Measurements from ENCODE around the gene RAP1GAP.
"Not testable (repeated sequence)": the region's sequence is repeated elsewhere in the genome, so short reads cannot be mapped to it uniquely, and the experiment has no call there.

Gene RAP1GAP

DNA sequence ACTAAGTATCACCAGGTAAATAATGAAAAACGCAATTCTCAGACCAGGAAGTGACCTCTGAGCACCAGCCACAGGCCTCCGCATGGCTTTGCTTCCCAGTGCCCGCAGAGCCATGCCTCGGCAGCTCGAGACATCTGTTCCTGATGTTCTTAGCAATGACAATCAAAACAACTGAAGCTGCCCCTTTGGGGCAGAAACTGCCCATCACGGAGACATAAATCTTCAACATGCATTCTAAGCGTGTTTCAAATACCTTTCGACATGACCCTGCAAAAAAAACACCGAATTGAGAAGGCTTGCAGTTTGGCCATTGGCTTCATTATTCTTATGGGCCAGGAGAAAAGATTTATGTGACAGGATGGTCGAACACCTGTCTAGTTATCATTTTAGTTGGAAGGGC, 5.8 kb upstream of the RAP1GAP start:
- DNase-seq, result no peak

DNA sequence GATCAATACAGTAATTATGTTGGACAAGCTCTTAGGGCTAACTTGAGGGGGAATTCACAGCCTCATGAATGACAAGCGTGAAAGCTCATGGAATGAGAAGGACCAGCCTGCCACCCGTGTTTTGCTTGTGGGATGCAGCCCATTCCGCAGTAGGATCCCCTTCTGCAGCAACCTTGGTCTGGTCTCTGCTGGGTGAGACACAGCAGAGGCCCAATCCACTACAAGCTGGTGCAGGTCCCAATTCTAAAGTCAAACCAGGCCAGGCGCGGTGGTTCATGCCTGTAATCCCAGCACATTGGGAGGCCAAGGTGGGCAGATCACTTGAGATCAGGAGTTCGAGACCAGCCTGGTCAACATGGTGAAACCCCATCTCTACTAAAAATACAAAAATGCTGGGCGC, 4.7 kb upstream of the RAP1GAP start:
- not testable (repeated sequence) for DNase-seq

GRCh38 chr1:21673277-21673780, 4.2 kb upstream of the RAP1GAP start:
- peak in 6 of 14 donors; percentile 5 to 80 (median 40) for DNase-seq

- DNase-seq, result peak in 1 of 14 donors; percentile 40
Measured at GRCh38 chr1:21672478-21673276, 3.5 kb upstream of the RAP1GAP start.

- peak in 2 of 14 donors; percentile 9 to 69 for DNase-seq
Measured at GRCh38 chr1:21671915-21672314, 2.8 kb upstream of the RAP1GAP start.

DNA sequence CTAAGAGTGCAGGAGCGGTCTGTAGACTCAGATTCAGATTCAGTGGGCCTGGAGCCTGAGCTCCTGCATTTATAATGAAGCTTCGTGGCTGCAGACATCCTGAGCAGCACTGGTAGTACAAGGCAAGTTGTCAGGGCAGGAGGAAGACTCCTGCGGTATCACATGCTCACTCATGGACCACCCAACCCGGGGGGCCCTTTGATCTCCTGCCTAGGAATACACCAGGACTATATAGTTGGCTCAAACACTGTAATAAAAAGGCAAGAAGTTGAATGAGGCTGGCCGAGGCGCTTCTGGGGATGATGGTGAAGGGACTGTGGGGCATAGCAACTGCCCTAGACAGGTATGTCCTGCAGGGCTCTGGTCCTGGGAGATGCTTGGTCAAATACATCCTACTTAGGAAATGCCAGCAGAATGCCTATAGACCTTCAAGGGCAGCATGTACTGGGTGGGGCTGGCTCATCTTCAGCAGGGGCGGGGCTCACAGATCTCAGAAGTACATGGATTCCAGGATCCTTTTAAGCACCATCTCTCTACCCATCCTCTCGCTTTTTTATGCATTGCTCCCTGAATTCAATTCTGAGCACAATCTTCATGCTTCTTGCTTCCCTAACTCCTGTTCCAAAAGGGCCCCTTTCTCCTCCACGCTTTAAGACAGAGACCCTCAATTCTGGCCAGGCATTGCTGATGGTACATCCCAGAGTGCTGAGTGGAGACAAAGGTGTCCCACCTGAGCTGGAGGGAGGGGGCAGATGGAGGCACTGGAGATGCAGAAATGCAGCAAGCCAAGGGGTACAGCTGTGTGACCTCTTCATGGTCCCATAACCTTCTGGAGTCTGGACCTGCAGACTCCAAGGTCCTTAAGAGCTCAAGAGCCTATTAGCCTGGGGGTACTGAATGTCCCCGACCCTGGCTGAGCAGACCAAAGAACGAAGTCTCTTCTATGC, 2.1 kb upstream of the RAP1GAP start:
- peak in 1 of 14 donors; percentile 23 for DNase-seq

- no peak for DNase-seq
Measured at GRCh38 chr1:21670059-21670881, 1.1 kb upstream of the RAP1GAP start.

DNA sequence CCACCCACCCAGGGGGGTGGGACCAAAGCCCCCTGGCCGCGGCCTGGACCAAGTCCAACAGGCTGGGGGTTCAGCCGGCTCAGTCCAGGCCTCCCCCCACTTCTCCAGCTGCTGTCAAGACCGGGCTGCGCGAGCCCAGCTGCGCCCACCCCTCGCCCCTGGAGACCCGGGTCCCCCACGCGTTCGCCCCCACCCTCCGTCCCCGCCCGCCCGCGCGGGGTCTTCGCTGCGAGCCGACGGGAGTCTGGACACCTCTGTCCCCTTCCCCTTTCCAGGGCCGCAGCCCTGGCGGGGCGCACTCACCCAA, 253 bp downstream of the RAP1GAP start:
- no peak for DNase-seq

- DNase-seq, result no peak
Measured at GRCh38 chr1:21668232-21668950, 766 bp downstream of the RAP1GAP start.

GRCh38 chr1:21667348-21668231, 1.6 kb downstream of the RAP1GAP start:
- no peak for DNase-seq

GRCh38 chr1:21666576-21667320, 2.4 kb downstream of the RAP1GAP start:
- DNase-seq, result peak in 1 of 14 donors; percentile 53

- peak in 1 of 14 donors; percentile 71 for DNase-seq
Measured at GRCh38 chr1:21665711-21666575, 3.2 kb downstream of the RAP1GAP start.

DNA sequence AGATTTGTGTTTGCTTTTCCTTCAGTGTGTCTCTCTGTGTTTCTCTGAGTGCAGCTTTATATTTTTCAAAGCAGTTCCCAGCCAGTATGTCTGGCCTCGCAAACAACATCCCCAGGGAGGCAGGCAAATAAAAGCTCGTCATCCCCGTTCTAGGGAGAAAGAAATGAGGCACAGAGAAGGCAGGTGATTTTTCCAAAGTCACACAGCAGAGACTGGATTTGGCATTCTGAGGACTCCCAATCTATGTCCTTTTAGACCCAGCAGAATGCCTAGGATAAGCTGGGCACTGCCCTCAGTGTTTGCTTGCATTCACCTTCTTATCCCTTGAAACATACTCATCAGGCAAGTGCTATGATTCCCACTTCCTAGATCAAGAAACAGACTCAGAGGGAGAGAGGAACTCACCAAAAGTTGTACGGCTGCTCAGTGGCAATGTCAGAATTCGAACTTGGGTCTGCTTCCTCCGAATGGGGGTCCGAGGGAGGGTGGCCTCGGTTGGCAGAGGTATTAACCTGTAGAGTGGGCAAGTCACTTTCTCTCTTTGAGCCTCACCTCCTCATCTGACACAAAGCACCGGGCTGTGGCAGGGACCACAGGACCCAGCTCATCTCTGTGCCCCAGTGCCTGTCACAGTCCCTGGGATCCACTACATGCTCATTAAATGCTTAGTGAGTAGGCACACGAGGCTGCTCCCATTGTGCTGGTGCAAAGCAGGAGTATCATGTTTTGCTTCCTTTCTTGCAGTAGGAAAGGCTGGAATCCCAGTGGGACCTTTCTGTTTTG, 4.2 kb downstream of the RAP1GAP start:
- DNase-seq, result no peak

DNA sequence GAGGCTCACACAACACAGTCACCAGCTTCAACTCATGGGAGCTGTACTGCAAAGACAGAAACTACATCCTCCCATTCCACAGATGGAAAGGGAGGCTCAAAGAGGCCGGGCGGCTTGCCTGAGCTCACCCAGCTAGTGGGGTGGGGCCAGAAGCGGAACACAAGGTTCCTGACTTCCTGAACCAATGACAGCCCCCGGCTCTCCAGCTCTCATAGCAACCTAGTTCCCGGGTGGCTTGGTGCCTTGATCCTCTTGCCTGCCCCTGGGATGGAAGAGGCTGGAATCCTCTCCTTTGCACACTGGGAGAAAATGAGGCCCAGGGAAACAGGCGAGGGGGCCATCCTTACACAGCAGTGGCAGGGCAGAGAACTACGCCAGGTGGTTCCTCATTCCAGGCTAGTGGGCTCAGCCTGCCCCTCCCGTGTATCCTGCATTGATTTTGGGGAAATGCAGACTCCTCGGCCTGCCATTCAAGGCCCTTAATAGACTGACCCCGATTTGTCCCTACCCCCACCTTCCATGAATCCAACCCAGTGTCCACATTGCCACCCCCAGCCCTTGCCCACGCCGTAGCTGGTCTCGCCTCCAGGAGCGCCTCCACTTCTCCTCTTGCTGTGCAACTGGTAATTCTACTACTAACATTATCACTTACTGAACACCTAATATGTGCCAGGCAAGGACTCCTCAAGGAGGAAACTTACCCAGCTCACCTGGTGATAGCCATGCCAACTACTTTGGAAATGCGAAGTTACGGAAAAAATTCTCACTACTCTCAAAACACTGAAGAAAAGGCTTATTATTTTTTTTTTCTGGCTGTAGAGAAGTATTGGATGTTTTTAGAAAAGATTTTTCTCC, 5.0 kb downstream of the RAP1GAP start:
- DNase-seq, result peak in 1 of 14 donors; percentile 10

DNA sequence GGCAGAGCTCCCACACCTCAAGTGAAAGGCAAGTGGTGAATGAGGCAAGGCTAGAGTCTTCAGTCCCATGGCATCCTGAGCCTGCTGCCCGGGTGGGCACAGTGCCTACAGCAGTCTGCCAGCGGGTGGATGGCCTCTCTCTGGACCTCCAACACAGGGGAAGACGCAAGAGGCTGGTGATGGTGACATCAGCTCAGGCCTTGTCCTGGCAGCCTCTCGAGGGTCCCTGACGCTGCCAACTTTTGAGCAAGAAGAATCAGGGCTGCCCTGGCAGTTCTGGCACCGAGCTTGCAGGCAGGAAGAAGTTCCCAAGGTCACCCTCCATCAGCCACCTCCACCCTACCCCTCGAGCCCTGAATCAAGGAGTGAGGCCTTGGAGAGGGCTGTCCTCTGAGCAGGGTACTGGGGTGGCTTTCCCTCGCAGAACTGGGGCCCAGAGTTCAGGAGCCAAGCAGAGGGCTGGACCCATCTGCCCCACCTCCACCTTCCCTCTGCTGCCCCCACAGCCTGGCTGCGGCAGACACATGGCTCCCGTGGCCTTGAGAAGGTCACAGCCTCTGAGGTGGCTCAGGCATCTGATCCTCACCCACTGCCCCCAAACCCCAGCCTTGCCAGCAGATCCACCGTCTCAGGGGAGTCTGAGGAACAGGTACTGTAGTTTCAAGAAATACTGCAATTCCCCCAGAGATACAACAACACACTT, 5.8 kb downstream of the RAP1GAP start:
- peak in 9 of 14 donors; percentile 38 to 86 (median 65) for DNase-seq

All from C1 segment of cervical spinal cord (tissue), 14 donors.